Colonic mucosa (tissue), 4 donors: ENCODE results near the gene SART1. TPM values are rescaled to one million over a fixed set of nuclear protein-coding genes. Genes with fewer than 3 reads are reported as not detected.
A peak's percentile ranks its signal among the peaks of the same experiment; 100 is the strongest.

Source experiments
- DNase-seq: peaks from one replicate; pipeline ENCODE4 v3.0.0-alpha.2; 2020
- H3K27ac ChIP-seq: fragments of 200-600 bp; one replicate; pipeline ENCODE4 v1.8.0; 2021
- H3K27me3 ChIP-seq: fragments of 200-600 bp; one replicate; pipeline ENCODE4 v1.8.0; 2021
- H3K36me3 ChIP-seq: fragments of 200-600 bp; one replicate; pipeline ENCODE4 v1.8.0; 2021
- H3K4me1 ChIP-seq: fragments of 200-600 bp; one replicate; pipeline ENCODE4 v1.8.0; 2021; ENCODE audit warnings: mild to moderate bottlenecking
- H3K4me3 ChIP-seq: fragments of 200-600 bp; one replicate; pipeline ENCODE4 v1.8.0; 2021
- H3K9ac ChIP-seq, 2 donors: one replicate each; pipeline ENCODE4 v1.7.0; 2013; ENCODE audit warnings: control low read depth in 2 of 2, low read depth in 2 of 2, low read length in 2 of 2
- H3K9me3 ChIP-seq: fragments of 200-600 bp; one replicate; pipeline ENCODE4 v1.8.0; 2021
- CTCF ChIP-seq: fragments of 200-600 bp; IDR thresholded peaks from one replicate; pipeline ENCODE4 v1.8.0; 2022; ENCODE audit warnings: antibody characterized with exemption, mild to moderate bottlenecking
- intact Hi-C: fragments of 100-400 bp; cut with DNase I; formaldehyde crosslinking; loops from one replicate; pipeline ENCODE4 v1.14.1; 2022
- total RNA-seq, 2 donors: library from RNA; stranded (reverse); fragmentation: NEBNext Ultra II Directional in 1 of 2; extraction: Animal tissue kit (Norgen Biotek cat#: 25700) in 1 of 2; gene quantifications; one replicate each; pipeline ENCODE4 v1.2.1, GENCODE V29; 2021
- donor health status: healthy.
- donor health status: DM: no; HTN: no; CAD: no.
- donor health status: DM: no; HTN: no; CAD: no.

SART1 gene
- total RNA-seq, 2 donors from 2014 or later: 40.0 to 50.9 TPM

- DNase-seq: no peak
- Histone ChIP-seq H3K27me3 (no peaks in the 10 kb centered on the region), H3K9me3 (no peaks in the 10 kb centered on the region), H3K4me3 (no peak overlapping the region), H3K9ac (no peak overlapping the region), H3K36me3 (no peaks in the 10 kb centered on the region), H3K4me1 (peaks cover 6% of the 10 kb centered on the region), H3K27ac (no peak overlapping the region)
- intact Hi-C loops: no loop called here
- no peak for TF ChIP-seq CTCF
These were observed 36.1 kb upstream of the SART1 start for GRCh38 chr11:65925397-65925796.

DNA sequence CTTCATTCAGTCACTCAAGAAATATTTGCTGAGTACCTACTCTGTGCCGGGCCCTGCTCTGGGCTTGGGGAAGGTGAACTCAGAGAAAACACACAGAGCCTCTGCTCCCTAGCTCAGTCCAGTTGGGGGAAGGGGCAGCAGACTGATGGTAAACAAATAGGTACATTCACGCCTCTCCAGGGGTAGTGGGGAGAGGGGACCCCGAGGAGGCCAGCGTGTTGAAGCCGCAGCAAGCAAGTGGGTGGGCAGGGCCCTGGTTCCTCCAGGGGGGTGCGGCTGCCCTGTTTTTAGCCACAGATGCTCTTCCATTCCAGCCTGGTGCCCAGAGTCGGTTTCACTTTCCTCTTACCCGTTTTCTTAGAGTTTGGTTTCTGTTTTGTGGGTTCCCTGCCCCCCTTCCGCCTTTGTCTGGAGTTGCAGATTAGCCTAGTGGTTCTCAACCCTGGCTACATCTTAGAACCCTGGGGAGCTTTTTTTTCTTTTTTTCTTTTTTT lies 33.6 kb upstream of the SART1 start:
- intact Hi-C loops: no loop called here

GRCh38 chr11:65928667-65929066 lies 32.9 kb upstream of the SART1 start:
- Histone ChIP-seq H3K27me3 (no peaks in the 10 kb centered on the region), H3K36me3 (no peaks in the 10 kb centered on the region), H3K27ac (no peak overlapping the region), H3K9me3 (no peaks in the 10 kb centered on the region), H3K4me1 (no peaks in the 10 kb centered on the region), H3K4me3 (no peak overlapping the region), H3K9ac (no peak overlapping the region)
- DNase-seq: no peak
- no peak for TF ChIP-seq CTCF
- intact Hi-C loops: no loop called here

More for the DNA sequence above, 33.6 kb upstream of the SART1 start:
- TF ChIP-seq CTCF: no peak
- peak; percentile 45 for DNase-seq
- Histone ChIP-seq H3K27me3 (no peaks in the 10 kb centered on the region), H3K36me3 (no peaks in the 10 kb centered on the region), H3K4me3 (no peak overlapping the region), H3K27ac (peak overlapping the region; percentile 66), H3K9ac (peak overlapping the region in 1 of 2 donors; percentile 24), H3K9me3 (no peaks in the 10 kb centered on the region), H3K4me1 (no peaks in the 10 kb centered on the region)

DNA sequence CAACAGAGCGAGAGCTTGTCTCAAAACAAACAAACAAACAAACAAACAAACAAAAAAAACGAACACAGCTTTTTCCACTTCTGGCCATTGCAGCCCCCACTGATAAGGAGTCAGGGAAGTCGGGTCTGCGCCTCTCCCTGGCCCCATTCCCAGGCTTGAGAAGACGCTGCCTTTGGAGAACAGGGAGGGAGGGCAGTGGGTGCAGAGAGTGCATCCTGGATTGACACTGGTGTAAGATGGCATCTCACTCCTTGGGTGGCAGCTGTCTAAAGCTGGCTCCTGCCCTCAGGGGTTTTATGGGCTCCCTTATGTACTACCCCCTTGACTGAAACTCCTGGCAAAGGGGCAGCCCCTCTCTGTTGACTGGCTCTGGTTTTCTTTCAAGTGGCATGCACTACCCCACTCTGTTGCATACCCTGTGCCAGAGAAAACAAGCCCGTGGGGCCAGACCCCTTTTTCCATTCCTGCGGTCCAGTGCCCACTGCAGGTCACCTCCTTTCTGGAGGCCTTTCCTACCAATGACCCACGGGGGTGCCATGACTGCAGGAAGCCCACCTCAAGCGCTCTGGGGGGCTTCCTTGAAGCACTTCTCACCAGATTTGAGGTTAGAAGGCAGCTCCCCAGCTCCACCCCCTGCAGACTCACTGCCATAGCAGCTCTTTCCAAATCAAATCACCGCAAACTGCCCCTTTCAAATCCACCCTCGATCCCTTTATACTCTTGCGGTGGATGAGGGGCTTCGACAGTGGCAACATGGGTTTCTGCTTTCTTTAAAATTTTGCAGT lies 29.6 kb upstream of the SART1 start:
- no peak for TF ChIP-seq CTCF
- no peaks in the 10 kb centered on the region for H3K36me3 ChIP-seq
- DNase-seq: no peak
- intact Hi-C loops: no loop called here
- no peaks in the 10 kb centered on the region for H3K9me3 ChIP-seq
- no peak overlapping the region for H3K4me3 ChIP-seq
- H3K9ac ChIP-seq: no peak overlapping the region
- no peaks in the 10 kb centered on the region for H3K4me1 ChIP-seq
- H3K27ac ChIP-seq: no peak overlapping the region
- H3K27me3 ChIP-seq: no peaks in the 10 kb centered on the region

- H3K4me3 ChIP-seq: no peak overlapping the region
- no peaks in the 10 kb centered on the region for H3K4me1 ChIP-seq
- no peak for DNase-seq
- H3K27ac ChIP-seq: no peak overlapping the region
- H3K36me3 ChIP-seq: no peaks in the 10 kb centered on the region
- H3K9me3 ChIP-seq: no peaks in the 10 kb centered on the region
- intact Hi-C loops: no loop called here
- no peaks in the 10 kb centered on the region for H3K27me3 ChIP-seq
- no peak for TF ChIP-seq CTCF
- H3K9ac ChIP-seq: no peak overlapping the region
These were observed 29.0 kb upstream of the SART1 start for GRCh38 chr11:65932558-65932919.
